K562 (cell line): ENCODE measurements around the gene CC2D1A. TPM values are rescaled to one million over a fixed set of nuclear protein-coding genes. Genes with fewer than 3 reads are reported as not detected.

Experiments
- ATF3 ChIP-seq, 2 experiments: fragments of 450-650 bp in 1 of 2; sonication (generic) in 1 of 2; formaldehyde crosslinking in 1 of 2; IDR thresholded peaks in 1 of 2; conservative IDR thresholded peaks in 1 of 2; 2 replicates each; pipeline versions ENCODE4 v1.6.1 to v1.8.1; 2016 to 2023; ENCODE audit warnings: mild to moderate bottlenecking in 2 of 2, moderate library complexity in 2 of 2, inconsistent platforms in 1 of 2, missing genetic modification reagents in 1 of 2
- E2F1 ChIP-seq: sonication (generic); formaldehyde crosslinking; IDR thresholded peaks from 2 replicates; pipeline ENCODE4 v1.8.1; 2023; ENCODE audit warnings: mild to moderate bottlenecking, missing genetic modification reagents, moderate library complexity
- GMEB1 ChIP-seq: fragments of 250-450 bp; sonication (Bioruptor Pico); IDR thresholded peaks from 2 replicates; pipeline ENCODE4 v1.4.0; 2020; ENCODE audit warnings: mild to moderate bottlenecking
- GTF3C2 ChIP-seq: IDR thresholded peaks from 3 replicates; pipeline ENCODE4 v1.6.1; 2011; ENCODE audit warnings: borderline replicate concordance, mild to moderate bottlenecking, moderate library complexity; ENCODE audit not compliant: insufficient read length; ENCODE audit errors: extremely low read depth
- LARP7 ChIP-seq: fragments of 450-650 bp; IDR thresholded peaks from 2 replicates; pipeline ENCODE4 v1.6.1; 2016
- MAFK ChIP-seq: IDR thresholded peaks from 2 replicates; pipeline ENCODE4 v1.6.1; 2011; ENCODE audit warnings: low read length, improper control_type of control experiment
- NFYB ChIP-seq: IDR thresholded peaks from 2 replicates; pipeline ENCODE4 v1.6.1; 2011; ENCODE audit warnings: mild to moderate bottlenecking, moderate library complexity; ENCODE audit not compliant: insufficient read length; ENCODE audit errors: extremely low read depth
- polyA plus RNA-seq, 8 experiments: library from polyadenylated mRNA; depleted of rRNA in 4 of 8; stranded (reverse) in 5 of 8; unstranded in 3 of 8; fragments of >200 nt; fragmentation: Nextera tagmentation in 2 of 8; fragmentation: Illumina TruSeq in 1 of 8; extraction: Ambion mirVana in 2 of 8; extraction: Trizol in 1 of 8; gene quantifications; 2 replicates each; pipeline versions ENCODE4 v1.2.1 to v1.2.3, GENCODE V29; 2011 to 2014; ENCODE audit warnings: inconsistent platforms in 1 of 8, missing spikeins in 1 of 8
- total RNA-seq, 7 experiments: library from RNA; depleted of rRNA in 6 of 7; stranded (reverse); fragments of >200 nt in 6 of 7; fragmentation: Illumina TruSeq in 2 of 7; extraction: Trizol in 2 of 7; gene quantifications; 2 replicates each; pipeline versions ENCODE4 v1.2.1 to v1.2.3, GENCODE V29; 2011 to 2021; ENCODE audit warnings: low replicate concordance in 1 of 7
- TF ChIP-seq, protein P1 (sequence below): fragments of 450-650 bp; IDR thresholded peaks from 2 replicates; pipeline ENCODE4 v1.6.1; 2016; ENCODE audit warnings: low read depth

The CC2D1A gene
- total and polyA plus RNA-seq, 9 of the 15 experiments (the other 6 are each of a cell fraction or from before 2014, with no cell fraction given), result 0.32 to 31.0 (median 12.9) TPM

- TF ChIP-seq ATF3 (IDR thresholded peaks at IDR 0.05) (peak; percentile 98), ATF3 (CRISPR knock-in tag; conservative IDR thresholded peaks at IDR 0.05) (peak; percentile 99), MAFK (peak; percentile 76), E2F1 (CRISPR knock-in tag) (no peak), GTF3C2 (no peak), LARP7 (no peak), GMEB1 (no peak), NFYB (no peak)
- TF ChIP-seq, protein P1, sequence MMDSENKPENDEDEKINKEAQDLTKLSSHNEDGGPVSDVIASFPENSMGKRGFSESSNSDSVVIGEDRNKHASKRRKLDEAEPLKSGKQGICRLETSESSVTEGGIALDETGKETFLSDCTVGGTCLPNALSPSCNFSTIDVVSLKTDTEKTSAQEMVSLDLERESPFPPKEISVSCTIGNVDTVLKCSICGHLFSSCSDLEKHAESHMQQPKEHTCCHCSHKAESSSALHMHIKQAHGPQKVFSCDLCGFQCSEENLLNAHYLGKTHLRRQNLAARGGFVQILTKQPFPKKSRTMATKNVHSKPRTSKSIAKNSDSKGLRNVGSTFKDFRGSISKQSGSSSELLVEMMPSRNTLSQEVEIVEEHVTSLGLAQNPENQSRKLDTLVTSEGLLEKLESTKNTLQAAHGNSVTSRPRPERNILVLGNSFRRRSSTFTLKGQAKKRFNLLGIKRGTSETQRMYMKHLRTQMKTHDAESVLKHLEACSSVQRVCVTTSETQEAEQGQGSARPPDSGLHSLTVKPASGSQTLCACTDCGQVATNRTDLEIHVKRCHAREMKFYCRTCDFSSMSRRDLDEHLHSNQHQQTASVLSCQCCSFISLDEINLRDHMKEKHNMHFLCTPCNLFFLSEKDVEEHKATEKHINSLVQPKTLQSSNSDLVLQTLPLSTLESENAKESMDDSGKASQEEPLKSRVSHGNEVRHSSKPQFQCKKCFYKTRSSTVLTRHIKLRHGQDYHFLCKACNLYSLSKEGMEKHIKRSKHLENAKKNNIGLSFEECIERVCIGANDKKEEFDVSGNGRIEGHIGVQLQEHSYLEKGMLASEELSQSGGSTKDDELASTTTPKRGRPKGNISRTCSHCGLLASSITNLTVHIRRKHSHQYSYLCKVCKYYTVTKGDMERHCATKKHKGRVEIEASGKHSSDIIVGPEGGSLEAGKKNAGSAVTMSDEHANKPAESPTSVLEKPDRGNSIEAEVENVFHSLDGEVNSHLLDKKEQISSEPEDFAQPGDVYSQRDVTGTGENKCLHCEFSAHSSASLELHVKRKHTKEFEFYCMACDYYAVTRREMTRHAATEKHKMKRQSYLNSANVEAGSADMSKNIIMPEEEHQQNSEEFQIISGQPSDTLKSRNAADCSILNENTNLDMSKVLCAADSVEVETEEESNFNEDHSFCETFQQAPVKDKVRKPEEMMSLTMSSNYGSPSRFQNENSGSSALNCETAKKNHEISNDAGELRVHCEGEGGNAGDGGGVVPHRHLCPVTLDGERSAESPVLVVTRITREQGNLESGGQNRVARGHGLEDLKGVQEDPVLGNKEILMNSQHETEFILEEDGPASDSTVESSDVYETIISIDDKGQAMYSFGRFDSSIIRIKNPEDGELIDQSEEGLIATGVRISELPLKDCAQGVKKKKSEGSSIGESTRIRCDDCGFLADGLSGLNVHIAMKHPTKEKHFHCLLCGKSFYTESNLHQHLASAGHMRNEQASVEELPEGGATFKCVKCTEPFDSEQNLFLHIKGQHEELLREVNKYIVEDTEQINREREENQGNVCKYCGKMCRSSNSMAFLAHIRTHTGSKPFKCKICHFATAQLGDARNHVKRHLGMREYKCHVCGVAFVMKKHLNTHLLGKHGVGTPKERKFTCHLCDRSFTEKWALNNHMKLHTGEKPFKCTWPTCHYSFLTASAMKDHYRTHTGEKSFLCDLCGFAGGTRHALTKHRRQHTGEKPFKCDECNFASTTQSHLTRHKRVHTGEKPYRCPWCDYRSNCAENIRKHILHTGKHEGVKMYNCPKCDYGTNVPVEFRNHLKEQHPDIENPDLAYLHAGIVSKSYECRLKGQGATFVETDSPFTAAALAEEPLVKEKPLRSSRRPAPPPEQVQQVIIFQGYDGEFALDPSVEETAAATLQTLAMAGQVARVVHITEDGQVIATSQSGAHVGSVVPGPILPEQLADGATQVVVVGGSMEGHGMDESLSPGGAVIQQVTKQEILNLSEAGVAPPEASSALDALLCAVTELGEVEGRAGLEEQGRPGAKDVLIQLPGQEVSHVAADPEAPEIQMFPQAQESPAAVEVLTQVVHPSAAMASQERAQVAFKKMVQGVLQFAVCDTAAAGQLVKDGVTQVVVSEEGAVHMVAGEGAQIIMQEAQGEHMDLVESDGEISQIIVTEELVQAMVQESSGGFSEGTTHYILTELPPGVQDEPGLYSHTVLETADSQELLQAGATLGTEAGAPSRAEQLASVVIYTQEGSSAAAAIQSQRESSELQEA, result no peak
Observed at GRCh38 chr19:13880059-13881043, 25.6 kb upstream of the CC2D1A start (continued).
